ENCODE results near the gene TM6SF1. TPM values are rescaled to one million over a fixed set of nuclear protein-coding genes. Genes with fewer than 3 reads are reported as not detected.

The TM6SF1 gene
- total RNA-seq, 4 donors from 2014 or later = 9.5 to 34.3 (median 14.0) TPM

DNA sequence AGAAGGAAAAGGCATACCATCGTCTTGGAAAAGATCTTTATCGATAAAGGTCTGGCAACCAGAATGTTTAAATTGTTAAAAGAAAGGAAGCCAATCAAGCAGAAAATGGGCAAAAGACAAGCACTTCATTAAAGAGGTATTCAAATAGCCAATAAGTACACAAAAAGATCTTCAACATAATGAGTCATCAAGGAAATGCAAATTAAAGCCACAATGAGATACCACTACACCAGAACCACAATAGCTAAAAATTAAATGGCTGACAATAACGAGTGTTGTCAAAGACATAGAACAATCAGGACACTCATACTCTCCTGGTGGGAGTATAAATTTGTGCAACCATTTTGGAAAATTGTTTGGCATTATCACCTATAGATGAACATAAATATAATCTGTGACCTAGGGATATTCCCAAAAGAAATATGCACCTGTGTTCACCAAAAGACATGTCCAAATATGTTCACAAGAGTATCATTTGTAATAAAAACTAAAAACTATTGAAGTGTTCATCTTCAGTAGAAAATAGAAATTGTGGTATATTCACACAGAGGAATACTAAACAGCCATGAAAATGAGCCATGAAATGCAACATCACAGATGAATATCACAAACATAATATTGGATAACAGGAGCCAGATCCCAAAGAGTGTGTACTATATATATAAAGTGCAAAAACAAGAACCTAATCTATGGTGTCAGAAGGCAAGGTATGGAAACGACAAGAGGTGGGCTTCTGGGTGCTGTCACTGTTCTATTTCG lies 26.0 kb upstream of the TM6SF1 start:
- TF ChIP-seq, protein P1, sequence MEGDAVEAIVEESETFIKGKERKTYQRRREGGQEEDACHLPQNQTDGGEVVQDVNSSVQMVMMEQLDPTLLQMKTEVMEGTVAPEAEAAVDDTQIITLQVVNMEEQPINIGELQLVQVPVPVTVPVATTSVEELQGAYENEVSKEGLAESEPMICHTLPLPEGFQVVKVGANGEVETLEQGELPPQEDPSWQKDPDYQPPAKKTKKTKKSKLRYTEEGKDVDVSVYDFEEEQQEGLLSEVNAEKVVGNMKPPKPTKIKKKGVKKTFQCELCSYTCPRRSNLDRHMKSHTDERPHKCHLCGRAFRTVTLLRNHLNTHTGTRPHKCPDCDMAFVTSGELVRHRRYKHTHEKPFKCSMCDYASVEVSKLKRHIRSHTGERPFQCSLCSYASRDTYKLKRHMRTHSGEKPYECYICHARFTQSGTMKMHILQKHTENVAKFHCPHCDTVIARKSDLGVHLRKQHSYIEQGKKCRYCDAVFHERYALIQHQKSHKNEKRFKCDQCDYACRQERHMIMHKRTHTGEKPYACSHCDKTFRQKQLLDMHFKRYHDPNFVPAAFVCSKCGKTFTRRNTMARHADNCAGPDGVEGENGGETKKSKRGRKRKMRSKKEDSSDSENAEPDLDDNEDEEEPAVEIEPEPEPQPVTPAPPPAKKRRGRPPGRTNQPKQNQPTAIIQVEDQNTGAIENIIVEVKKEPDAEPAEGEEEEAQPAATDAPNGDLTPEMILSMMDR (IDR thresholded peaks at IDR 0.05; ENCODE audit: low read depth) = no peak

DNA sequence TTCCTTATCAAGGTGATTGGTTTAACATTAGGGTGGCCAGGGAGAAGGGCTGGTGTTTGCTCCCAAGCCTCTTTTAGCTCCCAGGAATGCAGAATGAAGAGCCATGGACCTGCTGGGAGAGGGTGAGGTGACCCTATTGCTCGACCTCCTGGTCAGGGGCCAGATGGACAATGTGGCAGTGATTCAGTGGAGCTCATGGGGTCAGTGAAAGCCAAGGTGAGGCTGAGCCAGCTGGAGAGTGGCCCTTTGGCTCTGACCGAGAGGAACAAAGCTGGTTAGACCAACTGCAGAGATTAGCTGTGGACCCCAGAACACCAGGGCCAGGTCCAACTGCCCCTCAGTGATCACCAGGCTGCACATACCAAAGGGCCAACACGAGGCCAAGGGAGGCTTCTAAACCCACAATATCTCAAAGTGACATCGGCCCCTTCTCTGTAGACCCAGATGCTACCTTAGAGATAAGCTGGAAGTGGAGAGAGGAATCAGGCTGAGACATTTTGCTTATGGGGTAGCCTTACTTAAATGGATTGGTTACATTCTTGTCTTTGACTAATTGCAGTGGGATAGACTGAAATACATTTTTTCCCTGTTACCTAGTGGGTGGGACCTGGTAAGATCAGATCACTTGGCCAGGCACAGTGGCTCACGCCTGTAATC lies 24.6 kb upstream of the TM6SF1 start:
- TF ChIP-seq, protein P1 (IDR thresholded peaks at IDR 0.05; ENCODE audit: low read depth) = no peak

DNA sequence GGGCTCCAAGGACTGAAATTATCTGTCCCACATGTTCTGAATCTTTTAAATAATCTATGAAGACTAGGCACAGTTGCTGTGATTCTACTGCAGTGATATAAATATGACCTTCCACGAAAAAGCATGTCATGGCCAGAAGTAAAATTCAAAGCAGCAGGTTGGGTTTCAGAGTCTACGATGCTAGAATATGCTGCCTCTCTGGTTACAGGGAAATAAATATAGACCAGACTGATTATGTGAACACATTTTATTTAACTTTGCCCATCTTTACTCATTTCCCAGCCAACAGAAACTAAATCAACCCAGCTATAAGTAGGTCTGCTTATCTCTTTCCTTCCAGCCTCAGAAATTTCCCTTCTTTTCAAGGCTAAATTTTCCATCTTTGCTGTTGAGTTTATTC lies 19.9 kb upstream of the TM6SF1 start:
- TF ChIP-seq, protein P1 (IDR thresholded peaks at IDR 0.05; ENCODE audit: low read depth) = no peak

DNA sequence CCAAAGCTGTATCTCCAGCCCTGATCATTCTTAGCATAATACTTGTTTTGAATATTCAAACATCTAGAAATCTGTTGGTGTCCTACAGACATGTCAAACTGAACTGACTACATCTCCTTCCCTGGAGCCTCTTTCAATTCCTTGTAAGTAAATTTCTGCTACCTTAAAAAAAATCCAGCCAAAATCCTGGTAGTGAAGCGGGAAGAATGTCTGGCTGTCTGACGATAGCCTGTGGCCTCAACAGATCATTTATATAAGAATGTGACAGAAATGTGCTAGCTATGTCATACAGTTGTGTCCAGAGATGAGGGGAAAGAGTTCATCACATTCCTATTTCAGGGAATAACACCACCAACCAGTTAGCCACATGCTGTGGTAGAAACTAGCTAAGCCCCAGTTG lies 18.6 kb upstream of the TM6SF1 start:
- TF ChIP-seq, protein P1 (IDR thresholded peaks at IDR 0.05; ENCODE audit: low read depth) = no peak

DNA sequence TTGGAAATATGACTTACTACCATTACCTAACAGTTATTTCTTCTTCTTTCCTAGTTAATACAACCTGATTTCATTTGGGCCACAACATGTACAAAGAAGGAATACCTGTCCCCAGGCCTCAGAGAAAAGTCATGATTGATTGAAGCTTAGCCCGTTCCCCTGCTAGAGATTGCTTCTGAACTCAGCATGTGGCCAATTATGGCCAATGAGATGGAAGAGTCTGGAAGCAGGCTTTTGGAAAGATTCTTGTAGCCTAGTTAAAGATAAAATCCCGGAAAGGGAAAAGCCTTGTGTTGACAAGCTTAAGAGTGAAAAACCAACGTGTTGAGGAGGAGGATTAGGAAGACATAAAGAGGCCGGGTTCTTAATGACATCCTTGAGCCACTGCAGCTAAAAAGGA lies 17.0 kb upstream of the TM6SF1 start:
- TF ChIP-seq, protein P1 (IDR thresholded peaks at IDR 0.05; ENCODE audit: low read depth) = no peak

DNA sequence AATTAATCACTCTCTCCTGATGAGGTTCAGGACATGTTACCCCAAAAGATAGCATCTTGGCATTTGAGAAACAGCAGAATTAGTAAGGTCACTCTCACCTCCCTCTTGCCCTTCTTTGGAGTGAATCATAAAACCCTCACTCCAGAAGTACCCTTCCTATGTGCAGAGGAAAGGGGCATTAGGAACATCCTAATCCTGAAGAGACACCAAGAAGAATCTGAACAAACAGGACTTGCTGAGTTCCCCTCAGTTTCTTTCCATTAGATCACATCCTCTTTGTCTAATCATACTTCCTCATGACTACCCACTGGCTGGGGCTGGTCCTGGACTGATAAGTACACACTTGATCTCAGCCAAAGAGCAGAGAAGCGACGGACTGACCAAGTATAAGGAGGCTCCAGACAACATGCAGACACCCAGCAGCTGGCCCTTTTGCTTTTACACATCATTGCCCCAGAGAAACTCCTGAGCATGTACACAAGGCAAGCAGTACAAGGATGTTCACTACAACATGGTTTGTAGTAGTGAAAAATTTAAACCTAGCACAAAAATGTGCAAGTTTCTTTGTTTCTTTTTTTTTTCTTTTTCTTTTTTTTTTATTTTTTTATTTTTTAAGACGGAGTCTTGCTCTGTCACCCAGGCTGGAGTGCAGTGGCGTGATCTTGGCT lies 15.0 kb upstream of the TM6SF1 start:
- TF ChIP-seq, protein P1 (IDR thresholded peaks at IDR 0.05; ENCODE audit: low read depth) = no peak

DNA sequence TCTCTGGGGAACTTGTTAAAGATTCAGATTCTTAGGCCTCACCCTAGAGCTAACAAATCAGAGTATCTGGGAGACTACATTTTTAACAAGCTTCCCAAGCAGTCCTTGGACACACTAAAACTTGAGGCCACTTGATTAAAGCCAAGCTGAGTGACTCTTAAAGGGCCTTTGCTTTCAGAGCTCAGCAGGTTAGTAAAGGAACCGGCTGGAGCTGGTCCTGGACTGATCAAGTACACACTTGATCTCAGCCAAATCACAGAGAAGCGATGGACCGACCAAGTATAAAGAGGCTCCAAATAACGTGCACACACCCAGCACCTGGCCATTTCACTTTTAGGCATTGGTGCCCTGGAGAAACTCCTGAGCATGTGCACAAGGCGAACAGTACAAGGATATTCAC lies 12.9 kb upstream of the TM6SF1 start:
- TF ChIP-seq, protein P1 (IDR thresholded peaks at IDR 0.05; ENCODE audit: low read depth) = no peak

Measured in subcutaneous adipose tissue (tissue), 4 donors.